KG1 (cell line): ENCODE results near the gene CD58.

Experiments used
- DNase-seq: peaks from one replicate; lab custom pipeline; 2025; lab: John Stamatoyannopoulos, UW

Gene CD58

GRCh38 chr1:116510361-116510760 is 60.5 kb downstream of the CD58 start:
- DNase-seq = no peak

- DNase-seq = no peak
Measured at GRCh38 chr1:116508984-116509980, 61.5 kb downstream of the CD58 start.

- no peak for DNase-seq
Measured at GRCh38 chr1:116508085-116508983, 62.5 kb downstream of the CD58 start.

- no peak for DNase-seq
Measured at GRCh38 chr1:116507631-116508030, 63.2 kb downstream of the CD58 start.

- DNase-seq = no peak
Measured at GRCh38 chr1:116506132-116507004, 64.5 kb downstream of the CD58 start.

- peak; percentile 87 for DNase-seq
Measured at GRCh38 chr1:116504308-116505156, 66.3 kb downstream of the CD58 start.

GRCh38 chr1:116503546-116504307 is 67.1 kb downstream of the CD58 start:
- no peak for DNase-seq

- DNase-seq = no peak
Measured at GRCh38 chr1:116502671-116503314, 68.0 kb downstream of the CD58 start.

- DNase-seq = no peak
Measured at GRCh38 chr1:116501870-116502244, 69.0 kb downstream of the CD58 start.

- DNase-seq = no peak
Measured at GRCh38 chr1:116501125-116501869, 69.5 kb downstream of the CD58 start.

- DNase-seq = peak; percentile 60
Measured at GRCh38 chr1:116498789-116499628, 71.8 kb downstream of the CD58 start.

- no peak for DNase-seq
Measured at GRCh38 chr1:116497656-116498055, 73.2 kb downstream of the CD58 start.

GRCh38 chr1:116496898-116497297 is 73.9 kb downstream of the CD58 start:
- DNase-seq = no peak

- DNase-seq = no peak
Measured at GRCh38 chr1:116496380-116496779, 74.4 kb downstream of the CD58 start.

- DNase-seq = no peak
Measured at GRCh38 chr1:116495535-116495934, 75.3 kb downstream of the CD58 start.

- DNase-seq = no peak
Measured at GRCh38 chr1:116494745-116495144, 76.1 kb downstream of the CD58 start.

- no peak for DNase-seq
Measured at GRCh38 chr1:116494353-116494692, 76.5 kb downstream of the CD58 start.
